Activated CD8-positive, alpha-beta memory T cell treated with anti-CD3 and anti-CD28 coated beads for 36 hours (primary cell): ENCODE results near the gene COL8A1. TPM values are rescaled to one million over a fixed set of nuclear protein-coding genes. Genes with fewer than 3 reads are reported as not detected.
"Not testable (repeated sequence)": the region's sequence is repeated elsewhere in the genome, so short reads cannot be mapped to it uniquely, and the experiment has no call there.

Experiments used
- CTCF ChIA-PET: fragments of 350-600 bp; sonication (Branson Sonifier 250); formaldehyde crosslinking; loops from one replicate; lab custom pipeline; 2021; ENCODE audit warnings: antibody characterized with exemption; lab: Charles Lee
- POLR2A ChIA-PET: fragments of 350-600 bp; sonication (Branson Sonifier 250); formaldehyde crosslinking; loops from one replicate; lab custom pipeline; 2021; ENCODE audit warnings: antibody characterized with exemption; lab: Charles Lee
- total RNA-seq, 2 experiments: library from RNA; stranded (reverse); gene quantifications; one replicate each; pipeline ENCODE4 v1.2.3, GENCODE V29; 2021

COL8A1 gene
- total RNA-seq, 2 experiments from 2014 or later = 0.06 TPM; not detected in 1

- POLR2A ChIA-PET = no interaction called here
- CTCF ChIA-PET = no interaction called here
Measured at GRCh38 chr3:99731499-99731898, 93.1 kb downstream of the COL8A1 start.

- CTCF ChIA-PET, POLR2A ChIA-PET: not testable (repeated sequence)
Measured at GRCh38 chr3:99740371-99740770, 102.0 kb downstream of the COL8A1 start.

GRCh38 chr3:99741588-99741987 is 103.2 kb downstream of the COL8A1 start:
- ChIA-PET CTCF (no interaction called here), POLR2A (no interaction called here)

- CTCF ChIA-PET = no interaction called here
Measured at GRCh38 chr3:99747915-99748314, 109.5 kb downstream of the COL8A1 start.

GRCh38 chr3:99751649-99752048 is 113.3 kb downstream of the COL8A1 start:
- POLR2A ChIA-PET = no interaction called here
- CTCF ChIA-PET = no interaction called here

More at GRCh38 chr3:99747915-99748314, 109.5 kb downstream of the COL8A1 start:
- POLR2A ChIA-PET = no interaction called here

GRCh38 chr3:99753268-99753975 is 115.0 kb downstream of the COL8A1 start:
- CTCF ChIA-PET = no interaction called here
- POLR2A ChIA-PET = no interaction called here

GRCh38 chr3:99755831-99756230 is 117.4 kb downstream of the COL8A1 start:
- ChIA-PET CTCF (no interaction called here), POLR2A (no interaction called here)

GRCh38 chr3:99757966-99758365 is 119.6 kb downstream of the COL8A1 start:
- ChIA-PET POLR2A (no interaction called here), CTCF (no interaction called here)

GRCh38 chr3:99758502-99759177 is 120.2 kb downstream of the COL8A1 start:
- CTCF ChIA-PET = no interaction called here
- POLR2A ChIA-PET = no interaction called here

- ChIA-PET CTCF (no interaction called here), POLR2A (no interaction called here)
Measured at GRCh38 chr3:99760031-99760430, 121.6 kb downstream of the COL8A1 start.

- ChIA-PET CTCF (interaction anchor here (0.6 kb wide), 1 partner anchor 702 kb away, joined by 7 read pairs; no protein-coding TSS in a partner anchor), POLR2A (no interaction called here)
Measured at GRCh38 chr3:99760629-99761028, 122.2 kb downstream of the COL8A1 start.

GRCh38 chr3:99761415-99762165 is 123.2 kb downstream of the COL8A1 start:
- ChIA-PET CTCF (interaction anchor here (0.6 kb wide), 1 partner anchor 703 kb away, joined by 7 read pairs; no protein-coding TSS in a partner anchor), POLR2A (no interaction called here)

- ChIA-PET CTCF (no interaction called here), POLR2A (no interaction called here)
Measured at GRCh38 chr3:99762901-99763300, 124.5 kb downstream of the COL8A1 start.

GRCh38 chr3:99764377-99764776 is 126.0 kb downstream of the COL8A1 start:
- POLR2A ChIA-PET = no interaction called here

GRCh38 chr3:99765042-99765942 is 126.9 kb downstream of the COL8A1 start:
- POLR2A ChIA-PET = no interaction called here

More at GRCh38 chr3:99764377-99764776, 126.0 kb downstream of the COL8A1 start:
- CTCF ChIA-PET = no interaction called here

GRCh38 chr3:99767291-99767690 is 128.9 kb downstream of the COL8A1 start:
- ChIA-PET POLR2A (no interaction called here), CTCF (no interaction called here)

More at GRCh38 chr3:99765042-99765942, 126.9 kb downstream of the COL8A1 start:
- CTCF ChIA-PET = no interaction called here

GRCh38 chr3:99768126-99768525 is 129.7 kb downstream of the COL8A1 start:
- ChIA-PET POLR2A (no interaction called here), CTCF (no interaction called here)

- ChIA-PET CTCF (no interaction called here), POLR2A (no interaction called here)
Measured at GRCh38 chr3:99768808-99769501, 130.6 kb downstream of the COL8A1 start.

- CTCF ChIA-PET = no interaction called here
- POLR2A ChIA-PET = no interaction called here
Measured at GRCh38 chr3:99772171-99772570, 133.8 kb downstream of the COL8A1 start.
